GM12878 (cell line): ENCODE results near the gene GSAP. TPM values are rescaled to one million over a fixed set of nuclear protein-coding genes. Genes with fewer than 3 reads are reported as not detected.

ENCODE experiments used
- ATAC-seq: fragments of 200-7000 bp; cut with Tn5 transposase; 3 replicates; pipeline ENCODE4 v1.9.1; 2020; ENCODE audit warnings: mild to moderate bottlenecking, moderate library complexity
- BruUV-seq: library from RNA; stranded (reverse); fragments of 400-500 nt; replicated peaks from 2 replicates; lab custom pipeline; 2021; lab: Mats Ljungman, UMichigan
- CTCF ChIA-PET: fragments of 300-600 bp; sonication (Branson Sonifier 250); formaldehyde crosslinking; extraction: SDS; loops from one replicate; lab custom pipeline; 2021; ENCODE audit warnings: inconsistent platforms; lab: Yijun Ruan, JAX
- POLR2A ChIA-PET: fragments of 350-600 bp; formaldehyde crosslinking; extraction: SDS; loops from one replicate; lab custom pipeline; 2021; ENCODE audit warnings: inconsistent platforms; lab: Charles Lee
- RAD21 ChIA-PET: fragments of 300-600 bp; sonication (Branson Sonifier 250); formaldehyde crosslinking; loops from one replicate; lab custom pipeline; 2023; ENCODE audit warnings: antibody characterized with exemption; ENCODE audit not compliant: unreplicated experiment; lab: Charles Lee
- SMC1A ChIA-PET: fragments of 300-600 bp; sonication (Branson Sonifier 250); formaldehyde crosslinking; loops from one replicate; lab custom pipeline; 2023; ENCODE audit not compliant: unreplicated experiment, uncharacterized antibody; lab: Charles Lee
- DNase-seq: peaks from one replicate; pipeline ENCODE4 v3.0.0-alpha.2; 2011; ENCODE audit warnings: low read depth, low spot score
- FAIRE-seq: peaks from 3 replicates; lab custom pipeline; 2011; peaks lifted over from hg19 to GRCh38; lab: Jason Lieb, UNC
- H2AFZ ChIP-seq: 2 replicates; pipeline ENCODE4 v1.6.0; 2011; ENCODE audit warnings: low read depth, low read length, control low read depth; ENCODE audit not compliant: control insufficient read depth
- H3K27ac ChIP-seq: 2 replicates; pipeline ENCODE4 v1.5.1; 2011; ENCODE audit warnings: control low read depth; ENCODE audit not compliant: control insufficient read depth, insufficient read depth
- H3K27me3 ChIP-seq, 2 experiments: replicated peaks in 1 of 2; 2 replicates each; pipeline versions ENCODE4 v1.6.0 to v1.6.1; 2011; ENCODE audit warnings: low read length in 1 of 2; ENCODE audit not compliant: control insufficient read depth in 2 of 2, insufficient read depth in 2 of 2
- H3K36me3 ChIP-seq, 2 experiments: 2 replicates each; pipeline ENCODE4 v1.5.1; 2011; ENCODE audit warnings: low read length in 1 of 2; ENCODE audit not compliant: control insufficient read depth in 2 of 2, insufficient read depth in 2 of 2
- H3K4me1 ChIP-seq: 2 replicates; pipeline ENCODE4 v1.6.1; 2011; ENCODE audit warnings: mild to moderate bottlenecking, low read length, moderate library complexity, mixed read lengths; ENCODE audit not compliant: control insufficient read depth, insufficient read depth
- H3K4me2 ChIP-seq: 2 replicates; pipeline ENCODE4 v1.6.0; 2011; ENCODE audit warnings: control low read depth; ENCODE audit not compliant: control insufficient read depth, insufficient read depth
- H3K4me3 ChIP-seq: fragments of 200-600 bp; sonication (generic); 2 replicates; pipeline ENCODE4 v1.5.1; 2016
- H3K79me2 ChIP-seq: 2 replicates; pipeline ENCODE4 v1.6.0; 2011; ENCODE audit warnings: low read length; ENCODE audit not compliant: control insufficient read depth, insufficient read depth
- H3K9ac ChIP-seq: 2 replicates; pipeline ENCODE4 v1.8.0; 2011; ENCODE audit warnings: low read length, control low read depth, mixed read lengths; ENCODE audit not compliant: control insufficient read depth, insufficient read depth
- H3K9me3 ChIP-seq: replicated peaks from 3 replicates; pipeline ENCODE4 v1.5.1; 2011; ENCODE audit warnings: mild to moderate bottlenecking, low read length; ENCODE audit not compliant: control insufficient read depth, insufficient read depth
- H4K20me1 ChIP-seq: 2 replicates; pipeline ENCODE4 v1.6.0; 2011; ENCODE audit not compliant: control insufficient read depth, insufficient read depth
- ATF3 ChIP-seq: IDR thresholded peaks from 2 replicates; pipeline ENCODE4 v1.6.1; 2011; ENCODE audit warnings: low read depth, mild to moderate bottlenecking, low read length, moderate library complexity, borderline replicate concordance; ENCODE audit errors: extremely low read depth
- CBX5 ChIP-seq: sonication (generic); IDR thresholded peaks from 2 replicates; pipeline ENCODE4 v1.6.1; 2016; ENCODE audit warnings: low read depth, moderate library complexity, mild to moderate bottlenecking, inconsistent platforms
- CHD1 ChIP-seq: IDR thresholded peaks from 2 replicates; pipeline ENCODE4 v1.6.1; 2012; ENCODE audit warnings: low read depth, low read length, improper control_type of control experiment
- FOXK2 ChIP-seq: fragments of 450-650 bp; IDR thresholded peaks from 2 replicates; pipeline ENCODE4 v1.6.1; 2017; ENCODE audit warnings: mild to moderate bottlenecking, moderate library complexity
- HDAC2 ChIP-seq: fragments of 200-600 bp; sonication (generic); IDR thresholded peaks from 2 replicates; pipeline ENCODE4 v1.6.1; 2017
- MXI1 ChIP-seq: fragments of 150-350 bp; IDR thresholded peaks from 2 replicates; pipeline ENCODE4 v1.6.1; 2011; ENCODE audit warnings: low read depth, mild to moderate bottlenecking, inconsistent platforms, low read length, improper control_type of control experiment
- PKNOX1 ChIP-seq: fragments of 450-650 bp; IDR thresholded peaks from 2 replicates; pipeline ENCODE4 v1.6.1; 2016; ENCODE audit warnings: mild to moderate bottlenecking
- POLR2AphosphoS2 ChIP-seq: IDR thresholded peaks from 2 replicates; pipeline ENCODE4 v1.6.1; 2011; ENCODE audit warnings: low read depth, mild to moderate bottlenecking, low read length, improper control_type of control experiment, moderate library complexity
- PRDM15 ChIP-seq: fragments of 450-650 bp; formaldehyde crosslinking; IDR thresholded peaks from 2 replicates; pipeline ENCODE4 v1.4.0; 2020; ENCODE audit warnings: mild to moderate bottlenecking, moderate library complexity
- RAD51 ChIP-seq: fragments of 450-650 bp; IDR thresholded peaks from 2 replicates; pipeline ENCODE4 v1.6.1; 2016; ENCODE audit warnings: moderate library complexity, mild to moderate bottlenecking, inconsistent platforms
- SKIL ChIP-seq: fragments of 450-650 bp; IDR thresholded peaks from 2 replicates; pipeline ENCODE4 v1.6.1; 2017; ENCODE audit warnings: mild to moderate bottlenecking, low read depth, inconsistent platforms; ENCODE audit not compliant: poor library complexity, severe bottlenecking
- SP1 ChIP-seq: IDR thresholded peaks from one replicate; pipeline ENCODE4 v1.6.1; 2011; ENCODE audit warnings: low read depth, low read length
- ZBTB33 ChIP-seq: fragments of 450-650 bp; IDR thresholded peaks from 2 replicates; pipeline ENCODE4 v1.6.1; 2017; ENCODE audit warnings: mild to moderate bottlenecking
- ZNF207 ChIP-seq: fragments of 450-650 bp; IDR thresholded peaks from 2 replicates; pipeline ENCODE4 v1.6.1; 2014; ENCODE audit warnings: antibody characterized with exemption, mild to moderate bottlenecking, borderline replicate concordance
- WGBS: methylation state at CpG from one replicate; pipeline ENCODE4 v1.1.6; 2016; ENCODE audit warnings: low lambda C conversion rate; ENCODE audit not compliant: insufficient replicate concordance, insufficient coverage; ENCODE audit errors: missing lambda C conversion rate; 5-methylcytosine and 5-hydroxymethylcytosine counted together
- in situ Hi-C: fragments of 300-500 bp; cut with MboI; formaldehyde crosslinking; loops from 9 replicates; pipeline ENCODE4 v1.14.3; 2018; ENCODE audit warnings: mixed read lengths
- intact Hi-C: fragments of 100-400 bp; cut with micrococcal nuclease; formaldehyde crosslinking; loops from one replicate; pipeline ENCODE4 v1.14.2; 2022; ENCODE audit not compliant: unreplicated experiment
- polyA plus RNA-seq, 11 experiments: library from polyadenylated mRNA; depleted of rRNA in 4 of 11; unstranded in 6 of 11; stranded (reverse) in 5 of 11; fragments of >200 nt; fragmentation: Nextera tagmentation in 4 of 11; fragmentation: Illumina TruSeq in 1 of 11; extraction: Ambion mirVana in 4 of 11; extraction: Trizol in 1 of 11; gene quantifications; 1 replicate in 1 of 11; 2 replicates in 10 of 11; pipeline versions ENCODE4 v1.2.1 to v1.2.3, GENCODE V29; 2011 to 2016; ENCODE audit warnings: inconsistent platforms in 2 of 11, missing spikeins in 2 of 11, low read depth in 1 of 11
- total RNA-seq, 4 experiments: library from RNA; depleted of rRNA in 3 of 4; stranded (reverse); fragments of >200 nt in 3 of 4; fragmentation: Illumina TruSeq in 1 of 4; extraction: Trizol in 1 of 4; gene quantifications; 2 replicates each; pipeline versions ENCODE4 v1.2.1 to v1.2.3, GENCODE V29; 2013 to 2021

Gene GSAP
- total and polyA plus RNA-seq, 10 of the 15 experiments (the other 5 are each of a cell fraction or from before 2014, with no cell fraction given): 6.6 to 38.1 (median 21.8) TPM

GRCh38 chr7:77326131-77326530 lies 90.0 kb downstream of the GSAP start:
- intact Hi-C loops: no loop called here
- Histone ChIP-seq H3K4me3 (no peak overlapping the region), H3K4me2 (no peak overlapping the region), H3K36me3 (peaks cover 0 to 3% of the 10 kb centered on the region in 2 experiments; a peak in 1 of 4 replicates), H3K27ac (no peak overlapping the region), H3K79me2 (no peaks in the 10 kb centered on the region), H4K20me1 (no peaks in the 10 kb centered on the region), H3K9ac (no peak overlapping the region), H2AFZ (no peak overlapping the region), H3K9me3 (no peaks in the 10 kb centered on the region), H3K27me3 (no peaks in the 10 kb centered on the region), H3K4me1 (peaks cover 36% of the 10 kb centered on the region)
- ChIA-PET RAD21 (no interaction called here), CTCF (interaction anchor here (0.8 to 1.7 kb wide), 2 partner anchors 15 to 79 kb away, joined by 4 to 6 read pairs; no protein-coding TSS in a partner anchor), POLR2A (no interaction called here), SMC1A (interaction anchor here (1.0 to 3.5 kb wide), 2 partner anchors 10 to 79 kb away, joined by 3 to 24 read pairs; no protein-coding TSS in a partner anchor)
- ATAC-seq (no peak), FAIRE-seq (no peak), DNase-seq (no peak)
- WGBS: 20% methylated on average over 3 of the region's 3 CpGs
- in situ Hi-C loops: no loop called here
- BruUV-seq: no TSS peak
- TF ChIP-seq RAD51 (no peak), HDAC2 (no peak), FOXK2 (no peak), CHD1 (no peak), MXI1 (no peak), SP1 (no peak), PKNOX1 (no peak), CBX5 (no peak), ATF3 (no peak), POLR2AphosphoS2 (no peak), ZBTB33 (no peak), PRDM15 (CRISPR knock-in tag) (no peak), ZNF207 (no peak), SKIL (no peak)
